NCI-H2196 (cell line): ENCODE results near the gene RGS21.

Source experiments
- DNase-seq: peaks from one replicate; lab custom pipeline; 2025; ENCODE audit not compliant: unreplicated experiment; lab: John Stamatoyannopoulos, UW

Gene RGS21

DNA sequence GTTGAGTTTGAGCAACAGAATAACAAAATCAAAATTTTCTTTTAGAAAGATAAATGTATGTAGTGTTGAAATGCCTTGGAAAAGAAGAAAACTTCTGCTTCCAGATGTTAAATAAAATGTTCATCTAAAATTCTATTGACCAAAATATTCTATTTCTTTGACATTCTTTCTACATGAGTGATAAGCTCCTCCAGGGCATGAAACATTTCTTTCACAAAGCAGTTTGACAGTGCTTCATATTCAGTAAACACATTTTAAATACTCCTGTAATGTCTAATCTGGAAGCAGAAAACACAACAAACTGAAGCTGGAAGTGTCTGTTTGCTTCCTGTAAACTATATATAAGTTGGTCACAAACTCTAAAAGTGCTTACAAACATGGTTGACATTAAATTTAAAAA lies 61.5 kb downstream of the RGS21 start:
- no peak for DNase-seq

GRCh38 chr1:192378878-192379277 lies 62.1 kb downstream of the RGS21 start:
- no peak for DNase-seq

DNA sequence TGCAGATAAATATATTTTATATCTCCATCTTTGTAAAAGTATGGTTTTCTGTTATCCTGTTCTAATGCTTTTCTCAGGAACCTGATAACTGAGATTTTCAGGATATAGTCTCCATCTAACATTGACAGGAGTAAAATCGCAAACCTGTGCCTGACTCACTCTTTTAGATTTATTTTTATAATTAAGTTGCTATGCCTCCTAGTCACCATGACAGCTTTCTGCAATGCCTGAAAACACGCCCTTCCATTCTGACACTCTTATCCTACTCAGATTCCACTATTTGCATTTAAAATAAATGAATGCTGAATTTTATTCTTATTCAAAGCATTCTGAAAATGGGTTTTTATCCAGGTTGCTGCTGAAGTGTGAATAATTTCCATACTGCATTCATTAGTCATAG lies 62.8 kb downstream of the RGS21 start:
- DNase-seq = no peak

DNA sequence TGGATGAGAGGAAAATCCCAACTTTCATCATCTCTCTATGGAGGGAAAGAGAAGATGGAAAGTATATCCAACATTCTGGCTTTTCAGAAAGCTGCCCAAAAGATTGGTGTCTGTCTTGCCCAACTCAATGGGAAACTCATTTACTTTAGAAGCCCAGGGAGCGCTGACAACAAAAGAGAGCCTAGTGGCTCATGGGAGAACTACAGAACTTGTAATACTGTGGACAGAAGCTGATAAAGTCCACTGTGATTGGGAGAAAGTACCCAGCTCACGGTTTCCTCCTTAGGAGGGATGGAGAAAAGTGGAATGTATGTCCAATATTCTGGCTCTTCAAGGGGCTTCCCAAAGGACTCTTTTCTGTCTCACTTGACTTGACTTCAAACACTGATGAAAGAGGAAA lies 66.0 kb downstream of the RGS21 start:
- DNase-seq = no peak

- no peak for DNase-seq
Measured at GRCh38 chr1:192386051-192386650, 69.4 kb downstream of the RGS21 start.

GRCh38 chr1:192395211-192395610 lies 78.4 kb downstream of the RGS21 start:
- DNase-seq = no peak

DNA sequence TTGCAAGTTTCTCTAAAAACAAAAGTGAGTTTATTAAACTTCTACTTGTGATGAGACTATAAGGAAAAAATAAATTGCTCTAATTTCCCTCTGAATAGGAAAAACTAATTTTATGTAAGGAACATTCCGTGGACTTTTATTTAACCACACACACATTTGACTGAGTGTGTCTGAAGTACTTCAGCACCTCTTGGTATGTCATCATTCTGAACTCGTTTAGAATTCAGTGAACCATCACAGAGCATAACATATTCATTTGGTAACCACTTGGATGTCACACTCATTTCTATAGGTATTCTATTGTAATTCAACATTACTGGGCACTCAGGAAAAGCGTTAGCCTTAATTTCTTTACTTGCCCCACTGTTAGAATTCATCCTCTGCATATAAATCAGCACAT lies 79.1 kb downstream of the RGS21 start:
- DNase-seq = no peak

DNA sequence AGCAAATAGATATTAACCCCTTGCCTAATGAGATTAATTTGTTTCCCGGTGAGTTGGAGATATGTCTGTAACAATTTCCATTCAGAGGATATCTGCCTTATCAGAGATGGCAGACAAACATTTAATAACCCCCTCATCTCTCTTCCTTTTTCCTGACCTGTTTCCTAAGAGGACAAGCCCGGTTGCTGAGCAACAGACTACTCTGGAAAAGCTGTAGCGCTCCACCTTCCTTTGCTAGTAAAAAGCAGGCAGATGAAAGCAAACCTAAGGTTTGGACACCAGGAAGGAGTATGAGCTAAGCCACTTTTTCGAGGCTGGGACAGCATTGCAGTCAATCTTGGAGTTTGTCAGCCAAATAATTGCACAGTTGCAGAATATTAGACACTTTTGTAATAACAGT lies 82.4 kb downstream of the RGS21 start:
- DNase-seq = no peak

GRCh38 chr1:192401825-192402224 lies 85.0 kb downstream of the RGS21 start:
- DNase-seq = no peak

DNA sequence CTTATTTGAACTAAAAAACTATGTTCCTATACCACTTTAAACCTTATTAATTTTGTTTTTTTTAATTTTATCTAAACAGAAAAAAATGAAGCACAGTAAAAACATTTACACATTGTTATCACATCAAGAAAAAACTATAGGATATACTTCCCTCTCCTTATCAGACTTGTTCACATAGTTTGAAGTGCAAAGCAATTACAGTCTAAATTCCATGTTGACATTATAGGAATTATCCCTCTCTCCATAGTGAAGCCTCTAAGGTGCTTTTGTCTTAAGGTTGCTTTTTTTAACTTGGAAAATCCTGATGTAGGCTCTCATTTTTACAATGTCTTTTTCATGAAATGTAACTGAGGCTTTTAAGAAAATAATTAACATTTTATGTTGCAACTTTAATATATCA lies 85.8 kb downstream of the RGS21 start:
- DNase-seq = no peak

- DNase-seq = no peak
Measured at GRCh38 chr1:192407206-192407605, 90.4 kb downstream of the RGS21 start.
